ENCODE measurements around the gene TBL2.
A peak's percentile ranks its signal among the peaks of the same experiment; 100 is the strongest.
"Not testable (repeated sequence)": the region's sequence is repeated elsewhere in the genome, so short reads cannot be mapped to it uniquely, and the experiment has no call there.

TBL2 gene

GRCh38 chr7:73606801-73607691 is 28.7 kb upstream of the TBL2 start:
- DNase-seq: peak; percentile 48 to 64

GRCh38 chr7:73605601-73606220 is 27.3 kb upstream of the TBL2 start:
- DNase-seq: no peak

GRCh38 chr7:73602721-73603651 is 24.6 kb upstream of the TBL2 start:
- no peak for DNase-seq

GRCh38 chr7:73599916-73600315 is 21.5 kb upstream of the TBL2 start:
- DNase-seq: no peak

GRCh38 chr7:73599151-73599882 is 20.9 kb upstream of the TBL2 start:
- DNase-seq: no peak

- DNase-seq: no peak
Measured at GRCh38 chr7:73597978-73598782, 19.8 kb upstream of the TBL2 start.

- no peak for DNase-seq
Measured at GRCh38 chr7:73596191-73597065, 18.0 kb upstream of the TBL2 start.

- DNase-seq: no peak
Measured at GRCh38 chr7:73595358-73595757, 17.0 kb upstream of the TBL2 start.

- DNase-seq: no peak
Measured at GRCh38 chr7:73593207-73594045, 15.0 kb upstream of the TBL2 start.

GRCh38 chr7:73586911-73587310 is 8.5 kb upstream of the TBL2 start:
- DNase-seq: no peak

GRCh38 chr7:73585196-73585595 is 6.8 kb upstream of the TBL2 start:
- DNase-seq: no peak

- no peak for DNase-seq
Measured at GRCh38 chr7:73582664-73583202, 4.4 kb upstream of the TBL2 start.

GRCh38 chr7:73581006-73581405 is 2.6 kb upstream of the TBL2 start:
- DNase-seq: not testable (repeated sequence)

- no peak for DNase-seq
Measured at GRCh38 chr7:73577627-73578341, 595 bp downstream of the TBL2 start.

GRCh38 chr7:73573791-73574190 is 4.6 kb downstream of the TBL2 start:
- DNase-seq: no peak

- no peak for DNase-seq
Measured at GRCh38 chr7:73573276-73573675, 5.1 kb downstream of the TBL2 start.

- DNase-seq: no peak
Measured at GRCh38 chr7:73572767-73573186, 5.6 kb downstream of the TBL2 start.

GRCh38 chr7:73570977-73571376 is 7.4 kb downstream of the TBL2 start:
- no peak for DNase-seq

GRCh38 chr7:73570521-73570920 is 7.9 kb downstream of the TBL2 start:
- no peak for DNase-seq
